ENCODE results near the gene SURF1. TPM values are rescaled to one million over a fixed set of nuclear protein-coding genes. Genes with fewer than 3 reads are reported as not detected.

The SURF1 gene
- total RNA-seq, 1 experiment from 2014 or later, result 57.7 TPM

- Histone ChIP-seq H4K20me1 (ENCODE audit: insufficient read depth) (peaks cover 56% of the 10 kb centered on the region), H3K36me3 (ENCODE audit: low read depth) (peaks cover 29% of the 10 kb centered on the region), H2AFZ (no peak overlapping the region), H3K4me2 (no peak overlapping the region), H3K27me3 (ENCODE audit: insufficient read depth, low read depth) (no peaks in the 10 kb centered on the region), H3K9me3 (ENCODE audit: insufficient read depth, low read depth) (no peaks in the 10 kb centered on the region), H3K27ac (no peak overlapping the region), H3K79me2 (ENCODE audit: low read depth) (peaks cover 13% of the 10 kb centered on the region), H3K4me3 (no peak overlapping the region), H3F3A (ENCODE audit: insufficient read depth, low read depth) (peaks cover 36% of the 10 kb centered on the region), H3K9me2 (ENCODE audit: insufficient read depth) (no peaks in the 10 kb centered on the region), H3K4me1 (replicated peaks; ENCODE audit: insufficient read depth) (peaks cover 7% of the 10 kb centered on the region)
- ChIA-PET POLR2A (ENCODE audit: unreplicated experiment) (no interaction called here), CTCF (interaction anchor here (0.7 kb wide), 1 partner anchor 246 kb away, joined by 3 read pairs; no protein-coding TSS in a partner anchor)
- no TSS peak for BruUV-seq (replicated peaks)
- no peak for DNase-seq
- intact Hi-C loops (cut with micrococcal nuclease; ENCODE audit: unreplicated experiment), result no loop called here
- TF ChIP-seq EZH2 (IDR thresholded peaks at IDR 0.05; ENCODE audit: low read depth) (no peak), CTCF (conservative IDR thresholded peaks at IDR 0.05) (no peak)
Measured at GRCh38 chr9:133360400-133361393, 4.4 kb upstream of the SURF1 start.

- H3K9me2 ChIP-seq (ENCODE audit: insufficient read depth), result no peaks in the 10 kb centered on the region
- intact Hi-C loops (cut with micrococcal nuclease; ENCODE audit: unreplicated experiment), result loop anchor here (5.0 kb wide), 1 partner anchor 128 kb away; no protein-coding TSS in a partner anchor
- H3K36me3 ChIP-seq (ENCODE audit: low read depth), result peaks cover 21% of the 10 kb centered on the region
- H3K4me2 ChIP-seq, result no peak overlapping the region
- H3K27ac ChIP-seq, result no peak overlapping the region
- no peak overlapping the region for H2AFZ ChIP-seq
- BruUV-seq (replicated peaks), result no TSS peak
- H3K4me3 ChIP-seq, result no peak overlapping the region
- H3K79me2 ChIP-seq (ENCODE audit: low read depth), result peaks cover 24% of the 10 kb centered on the region
- peaks cover 16% of the 10 kb centered on the region for H3K4me1 ChIP-seq (replicated peaks; ENCODE audit: insufficient read depth)
- H4K20me1 ChIP-seq (ENCODE audit: insufficient read depth), result peaks cover 46% of the 10 kb centered on the region
- ChIA-PET CTCF (no interaction called here), POLR2A (ENCODE audit: unreplicated experiment) (no interaction called here)
- H3K27me3 ChIP-seq (ENCODE audit: insufficient read depth, low read depth), result no peaks in the 10 kb centered on the region
- DNase-seq, result no peak
- peaks cover 41% of the 10 kb centered on the region for H3F3A ChIP-seq (ENCODE audit: insufficient read depth, low read depth)
- H3K9me3 ChIP-seq (ENCODE audit: insufficient read depth, low read depth), result no peaks in the 10 kb centered on the region
- peak; percentile 41; the same call in 1 of the 2 replicates for TF ChIP-seq CTCF (conservative IDR thresholded peaks at IDR 0.05)
- TF ChIP-seq EZH2 (IDR thresholded peaks at IDR 0.05; ENCODE audit: low read depth), result no peak
Measured at GRCh38 chr9:133359399-133360175, 3.3 kb upstream of the SURF1 start.

GRCh38 chr9:133357656-133358055, 1.4 kb upstream of the SURF1 start:
- POLR2A ChIA-PET (ENCODE audit: unreplicated experiment), result no interaction called here
- no peaks in the 10 kb centered on the region for H3K27me3 ChIP-seq (ENCODE audit: insufficient read depth, low read depth)
- CTCF ChIA-PET, result interaction anchor here (0.7 kb wide), 1 partner anchor 91 kb away, joined by 4 read pairs; no protein-coding TSS in a partner anchor
- H4K20me1 ChIP-seq (ENCODE audit: insufficient read depth), result peaks cover 30% of the 10 kb centered on the region
- H3F3A ChIP-seq (ENCODE audit: insufficient read depth, low read depth), result peaks cover 49% of the 10 kb centered on the region
- intact Hi-C loops (cut with micrococcal nuclease; ENCODE audit: unreplicated experiment), result loop anchor here (2.0 to 5.0 kb wide), 3 partner anchors 17 to 130 kb away; no protein-coding TSS in a partner anchor
- H3K4me2 ChIP-seq, result peak overlapping the region; percentile 98
- no peaks in the 10 kb centered on the region for H3K9me2 ChIP-seq (ENCODE audit: insufficient read depth)
- no peak for DNase-seq
- no peaks in the 10 kb centered on the region for H3K9me3 ChIP-seq (ENCODE audit: insufficient read depth, low read depth)
- BruUV-seq (replicated peaks), result no TSS peak
- H3K27ac ChIP-seq, result no peak overlapping the region
- H3K79me2 ChIP-seq (ENCODE audit: low read depth), result peaks cover 24% of the 10 kb centered on the region
- H3K4me3 ChIP-seq, result peak overlapping the region; percentile 88; the same call in 1 of the 2 replicates
- H2AFZ ChIP-seq, result no peak overlapping the region
- peaks cover 16% of the 10 kb centered on the region for H3K4me1 ChIP-seq (replicated peaks; ENCODE audit: insufficient read depth)
- TF ChIP-seq CTCF (conservative IDR thresholded peaks at IDR 0.05), result no peak
- no peak for TF ChIP-seq EZH2 (IDR thresholded peaks at IDR 0.05; ENCODE audit: low read depth)
- H3K36me3 ChIP-seq (ENCODE audit: low read depth), result 0 out of 2 replicates have a peak, but pooled peaks cover 7% of the 10 kb centered on the region

Measured in PC-9 (cell line).